MM.1S (cell line): ENCODE results near the gene JPH3.
"Not testable (repeated sequence)": the region's sequence is repeated elsewhere in the genome, so short reads cannot be mapped to it uniquely, and the experiment has no call there.

Source experiments
- DNase-seq: peaks from one replicate; pipeline ENCODE4 v3.0.0-alpha.2; 2015
- H2AFZ ChIP-seq: fragments of 300-600 bp; sonication (generic); 2 replicates; pipeline ENCODE4 v1.6.0; 2016; ENCODE audit warnings: antibody characterized with exemption, low read length
- H3F3A ChIP-seq: fragments of 300-600 bp; sonication (generic); 2 replicates; pipeline ENCODE4 v1.6.1; 2016; ENCODE audit warnings: mild to moderate bottlenecking, antibody characterized with exemption, low read length, moderate library complexity, mixed read lengths; ENCODE audit not compliant: insufficient read depth
- H3K27ac ChIP-seq: fragments of 300-600 bp; sonication (generic); 2 replicates; pipeline ENCODE4 v1.5.1; 2016; ENCODE audit warnings: mild to moderate bottlenecking, low read length
- H3K27me3 ChIP-seq: fragments of 300-600 bp; sonication (generic); replicated peaks from 2 replicates; pipeline ENCODE4 v1.6.0; 2016; ENCODE audit warnings: low read length; ENCODE audit not compliant: insufficient read depth
- H3K36me3 ChIP-seq: fragments of 300-600 bp; sonication (generic); replicated peaks from 2 replicates; pipeline ENCODE4 v1.6.1; 2016; ENCODE audit warnings: mild to moderate bottlenecking, low read length, mixed read lengths; ENCODE audit not compliant: insufficient read depth
- H3K4me1 ChIP-seq: fragments of 300-600 bp; sonication (generic); 2 replicates; pipeline ENCODE4 v1.6.1; 2016; ENCODE audit warnings: low read length, mixed read lengths
- H3K4me2 ChIP-seq: fragments of 300-600 bp; sonication (generic); 2 replicates; pipeline ENCODE4 v1.6.0; 2016; ENCODE audit warnings: low read depth, low read length
- H3K4me3 ChIP-seq: fragments of 300-600 bp; sonication (generic); 2 replicates; pipeline ENCODE4 v1.5.1; 2016; ENCODE audit warnings: low read length, mixed read lengths
- H3K79me2 ChIP-seq: fragments of 300-600 bp; sonication (generic); 2 replicates; pipeline ENCODE4 v1.6.1; 2016; ENCODE audit warnings: mixed run types, low read length, mixed read lengths
- H3K9ac ChIP-seq: fragments of 300-600 bp; sonication (generic); 2 replicates; pipeline ENCODE4 v1.6.1; 2016; ENCODE audit warnings: low read length, mixed read lengths
- H3K9me2 ChIP-seq: fragments of 300-600 bp; sonication (generic); replicated peaks from 2 replicates; pipeline ENCODE4 v1.6.1; 2016; ENCODE audit warnings: mild to moderate bottlenecking, low read length, mixed read lengths; ENCODE audit not compliant: insufficient read depth
- H3K9me3 ChIP-seq: fragments of 300-600 bp; sonication (generic); replicated peaks from 2 replicates; pipeline ENCODE4 v1.6.1; 2016; ENCODE audit warnings: mild to moderate bottlenecking, low read length, mixed read lengths; ENCODE audit not compliant: insufficient read depth
- H4K20me1 ChIP-seq: fragments of 300-600 bp; sonication (generic); 2 replicates; pipeline ENCODE4 v1.6.1; 2016; ENCODE audit warnings: mild to moderate bottlenecking, low read length, moderate library complexity, mixed read lengths; ENCODE audit not compliant: insufficient read depth
- CTCF ChIP-seq: fragments of 300-600 bp; sonication (generic); IDR thresholded peaks from 2 replicates; pipeline ENCODE4 v1.5.1; 2016; ENCODE audit warnings: antibody characterized with exemption, low read length, mixed read lengths
- EZH2 ChIP-seq: fragments of 300-600 bp; sonication (generic); optimal IDR thresholded peaks from 2 replicates; pipeline ENCODE3; 2017; ENCODE audit warnings: low read depth, mild to moderate bottlenecking, antibody characterized with exemption, low read length, mixed read lengths
- EZH2phosphoT487 ChIP-seq: fragments of 300-600 bp; sonication (generic); IDR thresholded peaks from 2 replicates; pipeline ENCODE4 v1.6.1; 2018; ENCODE audit warnings: antibody characterized with exemption, low read length

JPH3 gene

GRCh38 chr16:87715658-87716057, 113.3 kb downstream of the JPH3 start:
- no peaks in the 10 kb centered on the region for H4K20me1 ChIP-seq
- TF ChIP-seq EZH2phosphoT487 (no peak), CTCF (no peak), EZH2 (no peak)
- no peaks in the 10 kb centered on the region for H3K27me3 ChIP-seq
- no peaks in the 10 kb centered on the region for H3K4me1 ChIP-seq
- H3F3A ChIP-seq: no peaks in the 10 kb centered on the region
- no peaks in the 10 kb centered on the region for H3K36me3 ChIP-seq
- H3K27ac ChIP-seq: no peak overlapping the region
- H3K9ac ChIP-seq: no peak overlapping the region
- no peak overlapping the region for H2AFZ ChIP-seq
- H3K79me2 ChIP-seq: no peaks in the 10 kb centered on the region
- H3K4me3 ChIP-seq: no peak overlapping the region
- DNase-seq: no peak
- H3K9me3 ChIP-seq: no peaks in the 10 kb centered on the region
- no peaks in the 10 kb centered on the region for H3K9me2 ChIP-seq
- H3K4me2 ChIP-seq: no peak overlapping the region

- H3F3A ChIP-seq, H2AFZ ChIP-seq, H4K20me1 ChIP-seq, H3K9me3 ChIP-seq, H3K4me1 ChIP-seq, H3K9me2 ChIP-seq, H3K9ac ChIP-seq, DNase-seq, H3K36me3 ChIP-seq, H3K79me2 ChIP-seq, H3K27ac ChIP-seq, H3K27me3 ChIP-seq, H3K4me3 ChIP-seq, H3K4me2 ChIP-seq: not testable (repeated sequence)
These were observed 116.5 kb downstream of the JPH3 start for GRCh38 chr16:87718831-87719230.

GRCh38 chr16:87720446-87720845, 118.1 kb downstream of the JPH3 start:
- H3K27me3 ChIP-seq: no peaks in the 10 kb centered on the region
- no peak overlapping the region for H3K4me3 ChIP-seq
- H3K9ac ChIP-seq: no peak overlapping the region
- no peaks in the 10 kb centered on the region for H3K9me3 ChIP-seq
- no peaks in the 10 kb centered on the region for H3K79me2 ChIP-seq
- H3K36me3 ChIP-seq: no peaks in the 10 kb centered on the region
- H3K4me2 ChIP-seq: no peak overlapping the region
- DNase-seq: no peak
- H3K27ac ChIP-seq: no peak overlapping the region
- H3K9me2 ChIP-seq: no peaks in the 10 kb centered on the region
- no peaks in the 10 kb centered on the region for H3F3A ChIP-seq
- H2AFZ ChIP-seq: no peak overlapping the region
- no peaks in the 10 kb centered on the region for H3K4me1 ChIP-seq
- H4K20me1 ChIP-seq: no peaks in the 10 kb centered on the region
- TF ChIP-seq EZH2phosphoT487: no peak
- TF ChIP-seq CTCF: no peak
- no peak for TF ChIP-seq EZH2

- no peak overlapping the region for H3K4me3 ChIP-seq
- no peak overlapping the region for H3K4me2 ChIP-seq
- H3K36me3 ChIP-seq: no peaks in the 10 kb centered on the region
- no peaks in the 10 kb centered on the region for H3K27me3 ChIP-seq
- no peak overlapping the region for H3K9ac ChIP-seq
- H3K4me1 ChIP-seq: no peaks in the 10 kb centered on the region
- no peaks in the 10 kb centered on the region for H3K9me3 ChIP-seq
- H4K20me1 ChIP-seq: no peaks in the 10 kb centered on the region
- H3K79me2 ChIP-seq: no peaks in the 10 kb centered on the region
- H3K27ac ChIP-seq: no peak overlapping the region
- no peak overlapping the region for H2AFZ ChIP-seq
- no peaks in the 10 kb centered on the region for H3K9me2 ChIP-seq
- TF ChIP-seq EZH2phosphoT487 (no peak), EZH2 (no peak), CTCF (no peak)
- DNase-seq: no peak
- no peaks in the 10 kb centered on the region for H3F3A ChIP-seq
These were observed 119.6 kb downstream of the JPH3 start for GRCh38 chr16:87721622-87722585.
